Breast epithelium (tissue), 3 donors: Measurements from ENCODE around the gene PLCG2.

Source experiments
- CTCF ChIP-seq, 3 donors: fragments of 450-650 bp; IDR thresholded peaks; one replicate each; pipeline ENCODE4 v1.5.1; 2016 to 2017; ENCODE audit warnings: antibody characterized with exemption in 3 of 3, mild to moderate bottlenecking in 3 of 3, moderate library complexity in 3 of 3
- POLR2AphosphoS5 ChIP-seq, 3 donors: sonication (generic); formaldehyde crosslinking; IDR thresholded peaks; one replicate each; pipeline ENCODE4 v1.6.1; 2017; ENCODE audit warnings: antibody characterized with exemption in 3 of 3

GRCh38 chr16:81836279-81837054, 57.4 kb downstream of the PLCG2 start:
- TF ChIP-seq CTCF (IDR thresholded peaks at IDR 0.05): no peak
- no peak for TF ChIP-seq POLR2AphosphoS5 (IDR thresholded peaks at IDR 0.05)
